Measurements from ENCODE around the gene TBC1D12. TPM values are rescaled to one million over a fixed set of nuclear protein-coding genes. Genes with fewer than 3 reads are reported as not detected.

Gene TBC1D12
- total RNA-seq, 2 donors from 2014 or later = 12.0 to 12.5 TPM

- intact Hi-C loops (cut with DNase I) = no loop called here
- no peak for DNase-seq (ENCODE audit: low spot score)
Measured at GRCh38 chr10:94439275-94439861, 37.0 kb downstream of the TBC1D12 start.

- intact Hi-C loops (cut with DNase I) = loop anchor here in 1 of 2 donors (10.0 kb wide), 1 partner anchor 75 kb away; the partner anchor contains the start of gene NOC3L
- no peak for DNase-seq (ENCODE audit: low spot score)
Measured at GRCh38 chr10:94440096-94440495, 37.8 kb downstream of the TBC1D12 start.

- no peak for DNase-seq (ENCODE audit: low spot score)
- intact Hi-C loops (cut with DNase I) = loop anchor here in 1 of 2 donors (10.0 kb wide), 1 partner anchor 78 kb away; the partner anchor contains the start of gene NOC3L
Measured at GRCh38 chr10:94443047-94443446, 40.7 kb downstream of the TBC1D12 start.

- DNase-seq (ENCODE audit: low spot score) = no peak
- intact Hi-C loops (cut with DNase I) = loop anchor here in 1 of 2 donors (10.0 kb wide), 1 partner anchor 79 kb away; the partner anchor contains the start of gene NOC3L
Measured at GRCh38 chr10:94443549-94443948, 41.2 kb downstream of the TBC1D12 start.

GRCh38 chr10:94450782-94451181 is 48.4 kb downstream of the TBC1D12 start:
- intact Hi-C loops (cut with DNase I) = no loop called here
- DNase-seq (ENCODE audit: low spot score) = no peak

- intact Hi-C loops (cut with DNase I) = no loop called here
- DNase-seq (ENCODE audit: low spot score) = no peak
Measured at GRCh38 chr10:94451883-94452519, 49.7 kb downstream of the TBC1D12 start.

- intact Hi-C loops (cut with DNase I) = no loop called here
- no peak for DNase-seq (ENCODE audit: low spot score)
Measured at GRCh38 chr10:94456942-94457341, 54.6 kb downstream of the TBC1D12 start.

- intact Hi-C loops (cut with DNase I) = no loop called here
Measured at GRCh38 chr10:94459385-94459784, 57.0 kb downstream of the TBC1D12 start.

GRCh38 chr10:94461503-94461902 is 59.2 kb downstream of the TBC1D12 start:
- intact Hi-C loops (cut with DNase I) = loop anchor here in 1 of 2 donors (10.0 kb wide), 1 partner anchor 427 kb away; no protein-coding TSS in a partner anchor

More at GRCh38 chr10:94459385-94459784, 57.0 kb downstream of the TBC1D12 start:
- DNase-seq (ENCODE audit: low spot score) = no peak

GRCh38 chr10:94462130-94462529 is 59.8 kb downstream of the TBC1D12 start:
- intact Hi-C loops (cut with DNase I) = loop anchor here in 1 of 2 donors (10.0 kb wide), 1 partner anchor 427 kb away; no protein-coding TSS in a partner anchor
- no peak for DNase-seq (ENCODE audit: low spot score)

More at GRCh38 chr10:94461503-94461902, 59.2 kb downstream of the TBC1D12 start:
- no peak for DNase-seq (ENCODE audit: low spot score)

- no peak for DNase-seq (ENCODE audit: low spot score)
- intact Hi-C loops (cut with DNase I) = loop anchor here in 1 of 2 donors (10.0 kb wide), 1 partner anchor 431 kb away; no protein-coding TSS in a partner anchor
Measured at GRCh38 chr10:94465684-94466083, 63.3 kb downstream of the TBC1D12 start.

- DNase-seq (ENCODE audit: low spot score) = no peak
- intact Hi-C loops (cut with DNase I) = no loop called here
Measured at GRCh38 chr10:94481410-94481809, 79.1 kb downstream of the TBC1D12 start.

- no peak for DNase-seq (ENCODE audit: low spot score)
- intact Hi-C loops (cut with DNase I) = no loop called here
Measured at GRCh38 chr10:94483970-94484369, 81.6 kb downstream of the TBC1D12 start.

- intact Hi-C loops (cut with DNase I) = no loop called here
- no peak for DNase-seq (ENCODE audit: low spot score)
Measured at GRCh38 chr10:94485094-94485493, 82.8 kb downstream of the TBC1D12 start.

- no peak for DNase-seq (ENCODE audit: low spot score)
- intact Hi-C loops (cut with DNase I) = no loop called here
Measured at GRCh38 chr10:94487575-94487974, 85.2 kb downstream of the TBC1D12 start.

GRCh38 chr10:94489107-94489506 is 86.8 kb downstream of the TBC1D12 start:
- DNase-seq (ENCODE audit: low spot score) = no peak
- intact Hi-C loops (cut with DNase I) = no loop called here

GRCh38 chr10:94489976-94490788 is 87.8 kb downstream of the TBC1D12 start:
- intact Hi-C loops (cut with DNase I) = no loop called here
- DNase-seq (ENCODE audit: low spot score) = no peak

GRCh38 chr10:94490789-94491039 is 88.4 kb downstream of the TBC1D12 start:
- intact Hi-C loops (cut with DNase I) = no loop called here

GRCh38 chr10:94493463-94493862 is 91.1 kb downstream of the TBC1D12 start:
- DNase-seq (ENCODE audit: low spot score) = no peak
- intact Hi-C loops (cut with DNase I) = no loop called here

More at GRCh38 chr10:94490789-94491039, 88.4 kb downstream of the TBC1D12 start:
- DNase-seq (ENCODE audit: low spot score) = no peak

GRCh38 chr10:94496010-94496409 is 93.7 kb downstream of the TBC1D12 start:
- intact Hi-C loops (cut with DNase I) = no loop called here
- no peak for DNase-seq (ENCODE audit: low spot score)

Data from posterior vena cava (tissue), 2 donors.